GM21423 (cell line): ENCODE measurements around the gene RBM26.
A peak's percentile ranks its signal among the peaks of the same experiment; 100 is the strongest.
"Not testable (repeated sequence)": the region's sequence is repeated elsewhere in the genome, so short reads cannot be mapped to it uniquely, and the experiment has no call there.

Experiments used
- ATAC-seq: cut with Tn5 transposase; IDR thresholded peaks from one replicate; pipeline ENCODE4 v1.9.1; 2021; ENCODE audit warnings: mild to moderate bottlenecking, moderate library complexity; ENCODE audit not compliant: unreplicated experiment

Gene RBM26

DNA sequence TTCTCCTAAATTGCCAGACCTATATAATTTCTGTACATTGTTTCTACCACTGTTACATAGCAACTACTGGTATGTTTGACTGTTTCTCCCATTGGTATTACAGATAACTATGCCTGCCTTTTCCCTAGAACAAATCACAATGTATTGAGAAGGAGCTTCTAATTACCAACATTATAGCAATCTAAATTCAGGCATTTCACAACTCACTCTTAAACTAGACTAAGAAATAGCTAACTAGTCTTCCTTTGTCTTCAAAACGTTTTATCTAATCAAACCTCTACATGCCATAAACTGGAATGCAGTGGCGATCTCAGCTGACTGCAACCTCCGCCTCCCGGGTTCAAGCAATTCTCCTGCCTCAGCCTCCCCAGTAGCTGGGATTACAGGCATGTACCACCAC lies 18.2 kb downstream of the RBM26 start:
- ATAC-seq, result no peak

DNA sequence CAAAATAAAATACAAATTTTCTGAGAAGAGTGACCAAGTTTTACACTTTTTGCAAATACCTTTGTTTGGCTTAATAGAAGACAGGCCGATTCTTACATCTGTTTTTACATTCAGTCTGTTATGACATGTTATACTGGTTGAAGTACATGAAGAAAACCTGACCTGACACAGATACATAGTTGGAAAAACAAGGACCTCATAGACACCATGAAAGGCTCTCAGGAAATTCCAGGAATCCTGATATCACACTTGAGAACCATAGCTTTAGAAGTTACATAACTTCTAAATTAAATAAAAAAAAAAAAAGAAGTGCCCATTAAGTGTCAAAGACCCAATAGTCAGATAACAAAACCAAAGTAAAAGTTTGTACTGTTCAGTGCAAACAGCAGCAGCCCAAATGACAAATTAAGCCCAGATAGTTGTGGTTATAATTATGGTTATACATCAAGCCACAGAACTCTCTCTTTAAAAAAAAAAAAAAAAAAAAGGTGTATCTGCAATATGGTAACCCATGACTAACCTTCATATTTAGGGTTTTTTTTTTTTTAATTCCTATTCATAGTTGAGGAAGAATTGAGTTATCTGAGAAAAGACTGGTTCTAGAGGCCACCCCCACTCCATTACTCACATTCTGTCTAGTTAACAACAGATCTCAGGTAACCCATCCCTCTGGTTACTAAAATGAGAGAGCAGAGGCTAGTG lies 19.8 kb downstream of the RBM26 start:
- peak; percentile 8 for ATAC-seq

DNA sequence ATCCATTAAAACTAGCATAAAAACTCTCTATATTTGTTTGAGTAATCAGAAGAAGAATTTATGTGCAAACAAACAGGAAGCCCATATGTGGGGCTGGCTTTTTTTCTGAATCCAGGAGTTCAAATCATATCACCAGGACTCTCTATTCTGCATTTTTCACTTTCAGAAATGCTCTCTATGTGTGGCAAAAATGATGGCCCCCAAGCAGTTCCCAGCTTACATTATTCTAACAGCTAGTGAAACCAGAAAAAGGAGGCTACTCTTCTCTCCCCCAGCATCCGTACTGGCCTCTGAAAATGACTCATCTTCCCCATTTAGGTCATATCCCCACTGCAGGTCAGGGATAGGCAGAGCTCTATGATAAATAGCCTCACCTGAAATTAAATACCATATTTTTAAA lies 20.4 kb downstream of the RBM26 start:
- ATAC-seq, result peak; percentile 91

DNA sequence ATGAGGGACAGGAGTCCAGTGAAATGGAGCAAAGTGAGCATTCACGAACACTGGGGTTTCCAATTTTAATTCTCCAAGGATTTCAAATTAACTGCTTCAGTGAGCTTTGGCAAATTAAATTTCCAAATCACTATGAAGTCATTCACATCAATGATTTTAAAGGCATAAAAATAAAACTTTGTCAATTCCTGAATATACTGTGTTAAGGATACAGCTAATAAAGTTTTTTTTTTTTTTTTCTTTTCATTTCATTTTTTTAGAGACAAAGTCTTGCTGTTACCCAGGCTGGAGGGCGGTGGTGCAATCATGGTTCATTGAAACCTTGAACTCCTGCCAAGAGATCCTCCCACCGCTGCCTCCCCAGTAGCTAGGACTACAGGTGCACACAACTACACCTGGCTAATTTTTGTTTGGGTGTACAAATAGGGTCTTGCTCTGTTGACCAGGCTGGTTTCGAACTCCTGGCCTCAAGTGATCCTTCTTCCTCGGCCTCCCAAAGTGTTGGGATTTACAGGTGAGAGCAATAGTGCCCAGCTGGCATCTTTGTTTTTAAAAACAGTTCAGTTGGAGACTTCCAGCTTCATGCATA lies 21.9 kb downstream of the RBM26 start:
- no peak for ATAC-seq

DNA sequence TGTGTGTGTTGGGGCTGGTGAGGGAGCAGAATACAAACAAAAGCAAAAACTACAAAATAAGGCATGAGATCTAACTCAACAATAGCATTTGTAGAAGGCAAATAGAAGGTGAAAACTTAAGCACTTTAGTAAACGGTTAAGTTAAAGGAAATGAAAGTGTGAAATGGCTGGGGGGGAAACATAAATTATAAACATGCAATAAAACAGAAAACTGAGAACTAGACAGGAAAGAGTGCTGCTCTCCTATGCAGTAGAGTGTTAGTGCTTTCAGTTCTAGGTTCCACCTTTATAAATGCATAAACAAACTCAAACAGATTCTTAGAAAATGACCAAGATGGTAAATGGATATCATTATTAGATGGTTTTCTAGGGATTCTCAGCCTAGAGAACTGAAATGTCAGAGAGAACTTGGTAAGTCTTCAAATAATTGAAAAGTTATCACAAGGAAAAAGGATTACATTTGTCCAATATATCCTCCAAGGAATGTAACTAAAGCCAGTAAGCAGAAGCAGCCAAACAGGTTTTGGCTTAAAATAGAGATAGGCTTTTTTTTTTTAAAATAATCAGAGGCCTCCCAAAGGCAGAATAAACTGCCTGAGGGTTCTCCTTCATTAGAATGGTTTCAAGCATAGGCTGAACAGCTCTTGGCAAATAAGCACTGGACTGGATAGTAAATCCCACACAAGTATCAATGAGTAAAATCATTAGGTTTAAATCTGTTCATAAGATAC lies 23.3 kb downstream of the RBM26 start:
- peak; percentile 39 for ATAC-seq

DNA sequence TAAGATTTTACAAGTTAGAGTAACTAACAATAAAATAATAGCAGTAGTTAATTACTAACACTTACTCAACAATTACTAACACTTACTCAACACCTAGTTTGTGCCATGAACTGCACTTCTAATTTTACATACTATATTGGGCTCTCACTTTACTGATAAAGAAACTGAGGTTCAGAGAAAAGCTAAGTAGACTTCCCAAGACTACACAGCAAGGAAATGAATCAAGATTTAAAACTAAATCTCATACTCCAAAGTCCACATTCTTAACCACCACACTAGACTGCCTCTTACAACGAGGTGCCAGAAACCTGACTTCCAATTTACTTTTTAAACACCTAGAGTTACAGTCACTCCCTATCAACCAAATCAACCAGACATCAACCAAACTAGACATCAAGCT lies 25.1 kb downstream of the RBM26 start:
- ATAC-seq, result no peak

DNA sequence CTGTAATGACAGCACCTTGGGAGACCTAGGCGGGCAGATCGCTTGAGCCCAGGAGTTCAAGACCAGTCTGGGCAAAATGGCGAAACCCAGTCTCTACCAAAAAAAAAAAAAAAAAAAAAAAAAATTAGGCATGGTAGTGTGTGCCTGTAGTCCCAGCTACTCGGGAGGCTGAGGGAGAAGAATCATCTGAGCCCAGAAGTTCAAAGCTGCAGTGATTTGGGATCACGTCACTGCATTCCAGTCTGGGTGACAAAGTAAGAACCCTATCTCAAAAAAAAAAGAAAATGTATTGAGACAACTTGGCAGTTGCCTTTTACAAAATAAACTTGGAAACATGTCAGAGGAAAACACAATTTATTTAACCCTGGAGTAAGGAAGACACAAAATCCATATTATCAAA lies 26.8 kb downstream of the RBM26 start:
- no peak for ATAC-seq

DNA sequence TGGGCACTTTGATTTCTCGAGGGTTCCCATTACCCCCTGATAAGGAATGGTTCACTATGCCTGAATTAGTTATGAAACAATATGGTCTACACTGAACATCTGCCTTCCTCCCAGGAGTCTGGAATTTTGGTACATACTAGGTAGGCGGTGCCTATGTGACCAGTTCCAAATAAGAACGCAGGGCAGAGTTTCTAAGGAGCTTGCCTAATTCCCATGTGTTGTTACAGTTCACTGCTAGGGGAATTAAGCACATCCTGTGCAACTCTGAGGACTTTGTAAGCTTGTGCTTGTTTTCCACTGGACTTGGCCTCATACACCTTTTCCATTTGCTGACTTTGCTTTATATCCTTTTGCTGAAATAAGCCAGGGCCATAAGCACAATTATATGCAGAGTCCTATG lies 29.2 kb downstream of the RBM26 start:
- ATAC-seq, result no peak

DNA sequence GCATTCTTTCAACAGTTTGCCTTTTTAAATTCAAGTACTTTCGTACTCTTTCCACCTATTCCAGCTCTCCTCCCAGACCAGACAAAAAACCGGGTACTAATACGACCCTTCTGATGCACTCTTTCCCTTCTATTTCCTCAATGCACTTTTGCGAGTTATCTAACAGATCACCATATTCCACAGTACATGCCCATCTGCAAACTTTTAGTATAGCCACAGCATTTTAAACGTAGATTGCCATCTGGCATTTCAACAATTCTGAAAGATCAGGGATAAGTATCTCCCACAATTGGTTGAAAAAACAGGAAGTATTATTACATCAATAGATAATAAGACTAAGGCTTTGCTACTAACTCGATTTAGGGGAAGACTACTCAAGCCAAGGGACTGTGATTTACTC lies 31.5 kb downstream of the RBM26 start:
- ATAC-seq, result no peak

DNA sequence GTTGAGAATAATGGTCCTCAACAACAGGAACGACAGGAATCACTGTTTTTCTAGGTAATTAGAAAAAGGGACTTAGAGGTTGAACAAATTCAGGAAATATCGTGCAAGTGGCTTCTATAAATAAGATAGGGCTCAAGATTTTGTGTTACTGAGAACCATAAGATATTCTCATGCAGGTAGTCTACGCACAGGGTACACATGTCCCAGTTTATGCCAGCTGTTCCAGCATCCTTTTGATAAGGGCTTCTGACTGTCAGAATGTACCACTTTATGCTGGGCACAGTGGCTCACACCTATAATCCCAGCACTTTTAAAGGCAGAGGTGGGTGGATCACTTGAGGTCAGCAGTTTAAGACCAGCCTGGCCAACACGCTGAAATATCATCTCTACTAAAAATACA lies 32.1 kb downstream of the RBM26 start:
- no peak for ATAC-seq

DNA sequence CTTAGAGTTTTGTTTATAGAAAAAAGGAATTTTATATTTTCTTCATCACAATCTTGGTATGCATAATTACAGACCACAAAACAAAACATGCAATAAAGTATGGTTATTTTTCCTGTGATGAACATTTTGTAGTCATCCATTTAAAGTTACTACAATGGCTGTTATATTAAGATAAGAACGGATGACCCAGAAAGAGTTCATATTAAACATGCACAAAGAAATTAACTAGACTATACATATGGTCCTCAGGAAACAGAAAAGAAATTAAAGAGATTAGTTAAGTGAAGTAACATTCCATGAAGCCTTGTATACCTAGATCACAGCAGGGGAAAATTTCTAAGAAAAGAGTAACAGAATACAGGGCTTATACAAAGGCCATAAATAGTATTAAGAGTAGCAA lies 36.8 kb downstream of the RBM26 start:
- no peak for ATAC-seq

DNA sequence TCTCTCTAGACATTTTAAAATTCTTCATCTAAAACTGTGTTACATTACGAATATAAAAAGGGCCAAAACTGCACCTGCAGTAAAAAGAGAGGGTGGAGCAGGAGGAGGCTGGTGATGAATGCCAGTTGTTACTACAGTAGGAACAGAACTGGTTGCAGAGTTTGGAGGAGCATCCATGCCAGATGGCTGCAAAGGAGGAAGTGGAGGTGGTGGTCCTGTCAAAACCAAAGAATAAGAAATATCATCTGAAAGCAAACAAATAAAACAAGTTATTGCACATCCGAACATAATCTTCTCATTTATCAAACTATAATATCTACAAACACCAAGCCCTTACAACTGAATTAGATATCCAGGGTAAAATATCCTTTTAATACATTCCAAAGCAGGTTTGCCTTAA lies 40.1 kb downstream of the RBM26 start:
- no peak for ATAC-seq

DNA sequence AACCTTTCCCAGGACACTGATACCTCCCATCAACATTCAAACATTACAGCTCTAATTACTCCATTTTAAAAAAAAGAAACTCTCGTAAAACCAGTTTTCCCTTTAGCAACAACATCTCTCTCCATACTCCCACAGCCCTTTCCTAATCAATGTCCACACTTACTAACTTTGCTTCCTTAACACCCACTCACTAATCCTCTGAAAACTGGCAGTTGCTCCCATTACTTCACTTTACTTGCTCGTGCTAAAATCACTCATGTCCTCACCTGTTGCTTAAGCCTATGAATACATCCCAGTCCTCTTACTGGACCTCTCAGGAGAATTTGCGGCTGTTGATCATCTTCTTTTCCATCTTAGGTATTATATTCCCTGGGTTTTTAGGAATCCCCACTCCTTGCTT lies 44.8 kb downstream of the RBM26 start:
- no peak for ATAC-seq

DNA sequence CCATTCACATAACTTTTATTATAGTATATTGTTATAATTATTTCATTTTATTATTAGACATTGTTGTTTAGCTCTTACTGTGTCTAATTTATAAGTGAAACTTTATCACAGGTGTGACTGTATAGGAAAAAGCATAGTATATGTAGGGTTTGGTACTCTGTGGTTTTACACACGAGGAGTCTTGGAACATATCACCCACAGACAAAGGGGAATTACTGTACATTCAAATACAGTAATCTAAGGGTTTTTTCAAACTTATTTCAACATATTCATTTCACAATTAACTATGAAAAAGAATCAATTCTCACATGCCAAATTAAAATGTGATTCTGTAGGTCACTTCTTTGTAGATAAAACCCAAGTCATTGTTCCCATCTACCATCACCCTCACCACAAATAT lies 46.0 kb downstream of the RBM26 start:
- ATAC-seq, result peak; percentile 63

DNA sequence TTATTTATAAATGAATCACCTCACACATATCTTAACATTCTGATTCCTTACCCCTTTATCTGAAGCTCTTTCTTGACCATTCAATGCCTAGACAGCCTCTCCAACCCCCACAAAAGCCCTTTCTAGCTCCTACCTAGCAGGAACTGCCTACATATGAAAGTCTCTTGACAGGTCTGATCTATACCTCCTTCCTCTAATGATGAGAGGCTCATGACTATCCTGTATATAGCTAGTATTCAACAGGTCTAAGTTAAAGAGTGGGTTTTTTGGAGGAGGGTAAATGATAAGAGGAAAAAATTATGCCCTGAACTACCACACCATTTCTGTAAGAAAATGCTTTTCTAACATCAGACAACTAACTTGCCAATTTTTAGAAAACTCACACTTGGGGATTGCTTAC lies 47.0 kb downstream of the RBM26 start:
- ATAC-seq, result no peak

DNA sequence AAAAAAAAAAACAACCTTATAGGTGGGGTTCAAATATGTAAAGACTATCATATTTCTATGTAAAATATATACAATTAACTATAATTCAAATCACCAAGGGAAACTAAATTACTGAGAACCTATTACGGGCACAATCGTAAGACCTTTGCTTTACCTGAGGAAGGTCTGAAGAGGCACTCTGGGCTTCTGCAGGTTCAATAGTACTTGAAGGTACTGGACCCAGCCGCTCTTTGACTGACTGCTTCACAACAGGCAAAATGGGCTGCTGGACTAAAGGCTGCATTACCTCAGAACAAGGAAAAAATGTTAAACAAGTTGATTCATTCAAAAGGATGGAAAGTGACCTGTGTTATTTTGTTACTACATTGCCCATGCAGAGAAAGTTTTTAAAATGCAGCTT lies 51.8 kb downstream of the RBM26 start:
- no peak for ATAC-seq

DNA sequence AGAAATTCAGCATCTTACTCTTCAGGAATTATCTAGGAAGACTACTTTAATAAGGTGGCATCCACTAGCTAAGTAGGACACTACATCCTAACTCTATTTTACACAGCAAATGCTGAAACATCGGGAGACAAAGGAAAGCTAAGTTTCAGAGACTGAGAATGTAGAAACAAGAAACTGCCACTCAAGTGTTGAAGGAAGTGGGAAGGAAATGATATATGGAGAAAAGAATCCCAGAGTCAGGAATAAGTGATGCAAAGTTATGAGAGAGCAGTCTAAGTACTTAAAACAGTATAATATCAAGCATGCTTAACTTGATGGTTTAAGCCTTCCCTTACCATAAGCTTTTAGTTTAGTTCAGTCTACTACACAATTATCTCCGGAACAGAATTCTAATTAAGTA lies 52.4 kb downstream of the RBM26 start:
- ATAC-seq, result no peak

DNA sequence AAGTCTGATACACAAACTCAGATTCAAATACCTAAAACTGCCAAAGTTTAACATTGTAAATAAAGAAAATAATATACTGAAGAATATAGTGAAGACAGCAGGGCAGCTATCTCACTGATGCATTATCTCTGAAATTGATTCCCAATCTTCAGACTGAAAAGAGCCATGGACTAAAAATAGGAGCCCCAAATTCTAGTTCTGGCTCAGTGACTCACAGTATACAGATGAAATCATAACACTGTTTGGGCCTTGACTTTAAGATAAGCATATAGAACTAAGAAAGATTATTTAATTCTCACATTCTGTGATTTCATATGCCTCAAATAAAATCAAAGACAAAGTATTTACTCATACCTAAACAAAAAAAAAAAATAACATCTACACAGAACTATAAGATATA lies 53.9 kb downstream of the RBM26 start:
- no peak for ATAC-seq

DNA sequence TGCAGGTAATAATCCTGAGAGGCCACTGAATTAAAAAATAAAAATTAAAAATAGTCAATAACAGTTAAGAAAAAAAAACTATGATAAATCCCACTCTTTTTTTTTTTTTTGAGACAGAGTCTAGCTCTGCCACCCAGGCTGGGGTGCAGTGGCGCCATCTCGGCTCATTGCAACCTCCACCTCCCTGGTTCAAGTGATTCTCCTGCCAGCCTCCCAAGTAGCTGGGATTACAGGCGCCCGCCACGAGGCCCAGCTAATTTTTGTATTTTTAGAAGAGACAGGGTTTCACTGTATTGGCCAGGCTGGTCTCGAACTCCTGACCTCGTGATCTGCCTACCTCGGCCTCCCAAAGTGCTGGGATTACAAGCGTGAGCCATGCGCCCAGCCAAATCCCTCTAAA lies 56.4 kb downstream of the RBM26 start:
- ATAC-seq, result not testable (repeated sequence)

DNA sequence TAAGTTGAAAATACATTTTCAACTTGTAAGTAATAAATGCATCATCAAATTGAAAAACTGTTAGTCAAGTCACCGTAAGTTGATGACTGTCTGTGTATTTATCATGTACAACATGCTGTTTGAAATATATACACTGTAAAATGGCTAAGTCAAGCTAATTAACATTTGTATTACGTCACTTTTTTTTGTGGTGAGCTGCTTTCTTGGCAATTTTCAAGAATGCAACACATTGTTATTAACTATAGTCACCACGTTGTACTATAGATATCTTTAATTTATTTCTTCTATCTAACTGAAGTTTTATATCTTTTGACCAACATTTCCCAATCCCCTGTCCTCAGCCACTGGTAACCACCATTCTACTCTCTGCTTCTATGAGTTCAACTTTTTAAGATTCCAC lies 57.0 kb downstream of the RBM26 start:
- ATAC-seq, result no peak

DNA sequence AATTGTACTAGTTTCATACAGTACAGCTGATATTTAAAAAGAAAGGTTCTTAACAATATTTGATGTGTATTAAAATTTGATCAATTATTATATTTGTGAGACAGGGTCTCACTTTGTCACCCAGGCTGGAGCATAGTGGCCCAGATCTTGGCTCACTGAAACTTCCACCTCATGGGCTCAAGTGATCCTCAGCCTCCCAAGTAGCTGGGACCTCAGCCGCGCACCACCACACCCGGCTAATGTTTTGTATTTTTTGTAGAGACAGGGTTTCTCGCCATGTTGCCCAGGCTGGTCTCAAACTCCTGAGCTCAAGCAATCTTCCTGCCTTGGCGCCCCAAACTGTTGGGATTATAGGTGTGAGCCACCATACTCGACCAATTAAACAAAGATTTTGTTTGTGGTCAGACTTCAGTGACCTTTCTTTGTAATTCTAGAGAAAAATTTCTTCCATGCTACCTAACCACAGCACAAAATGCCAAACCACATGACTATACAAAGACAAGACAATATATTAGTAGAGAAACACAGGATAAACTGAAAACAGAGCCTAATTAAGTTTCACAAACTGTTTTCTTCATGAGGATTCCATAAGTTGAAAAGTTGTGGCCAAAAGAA lies 59.6 kb downstream of the RBM26 start:
- ATAC-seq, result no peak

DNA sequence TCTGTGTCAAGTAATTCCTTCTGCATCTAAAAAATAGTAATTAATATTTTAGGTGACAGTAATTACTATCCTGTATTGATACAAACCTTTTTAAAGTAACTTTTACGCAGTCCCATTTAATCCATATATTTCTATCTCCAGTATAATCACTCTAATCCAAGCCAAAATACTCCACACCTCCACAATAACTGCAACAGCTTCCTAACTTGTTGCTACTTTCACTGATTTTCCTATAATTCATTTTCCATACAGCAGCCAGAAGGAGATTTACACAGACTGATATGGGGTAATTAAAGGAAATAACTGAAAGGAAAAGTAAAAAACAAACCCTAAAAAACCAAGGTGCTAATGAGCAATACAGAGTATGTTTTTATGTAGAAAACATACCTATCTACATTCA lies 64.9 kb downstream of the RBM26 start:
- ATAC-seq, result no peak
